Measurements from ENCODE around the gene BDH1.

Gene BDH1

GRCh38 chr3:197510642-197511018, 45.1 kb downstream of the BDH1 start:
- H3F3A ChIP-seq (ENCODE audit: insufficient read depth) = no peaks in the 10 kb centered on the region
- no peaks in the 10 kb centered on the region for H3K79me2 ChIP-seq (ENCODE audit: insufficient read depth, low read length)
- no peaks in the 10 kb centered on the region for H3K27me3 ChIP-seq (ENCODE audit: low read length)
- H3K9ac ChIP-seq (ENCODE audit: low read length) = no peak overlapping the region
- no peak overlapping the region for H3K4me3 ChIP-seq (ENCODE audit: insufficient read depth, low read length, poor library complexity, severe bottlenecking)
- no peak overlapping the region for H3K4me2 ChIP-seq (ENCODE audit: low read depth, low read length, poor library complexity, severe bottlenecking)
- no peak overlapping the region for H3K27ac ChIP-seq (ENCODE audit: low read depth, low read length)
- H3K9me3 ChIP-seq (ENCODE audit: insufficient read depth, low read length) = no peaks in the 10 kb centered on the region
- no peak overlapping the region for H2AFZ ChIP-seq (ENCODE audit: low read depth, low read length, severe bottlenecking)
- no peak for TF ChIP-seq CTCF (IDR thresholded peaks at IDR 0.05; ENCODE audit: insufficient read depth, low read length, poor library complexity, severe bottlenecking)
- TF ChIP-seq EZH2phosphoT487 (conservative IDR thresholded peaks at IDR 0.05; ENCODE audit: low read length) = no peak
- H4K20me1 ChIP-seq (ENCODE audit: low read depth, low read length) = no peaks in the 10 kb centered on the region
- H3K36me3 ChIP-seq (ENCODE audit: low read length) = no peaks in the 10 kb centered on the region
- H3K9me2 ChIP-seq (replicated peaks; ENCODE audit: insufficient read depth, low read length) = no peaks in the 10 kb centered on the region

- Histone ChIP-seq H3K27me3 (ENCODE audit: low read length) (no peaks in the 10 kb centered on the region), H3K27ac (ENCODE audit: low read depth, low read length) (no peak overlapping the region), H3F3A (ENCODE audit: insufficient read depth) (no peaks in the 10 kb centered on the region), H3K4me3 (ENCODE audit: insufficient read depth, low read length, poor library complexity, severe bottlenecking) (no peak overlapping the region), H3K9me3 (ENCODE audit: insufficient read depth, low read length) (no peaks in the 10 kb centered on the region), H4K20me1 (ENCODE audit: low read depth, low read length) (no peaks in the 10 kb centered on the region), H3K9me2 (replicated peaks; ENCODE audit: insufficient read depth, low read length) (no peaks in the 10 kb centered on the region), H3K36me3 (ENCODE audit: low read length) (no peaks in the 10 kb centered on the region), H3K79me2 (ENCODE audit: insufficient read depth, low read length) (no peaks in the 10 kb centered on the region), H3K4me2 (ENCODE audit: low read depth, low read length, poor library complexity, severe bottlenecking) (no peak overlapping the region), H3K9ac (ENCODE audit: low read length) (no peak overlapping the region), H2AFZ (ENCODE audit: low read depth, low read length, severe bottlenecking) (no peak overlapping the region)
- TF ChIP-seq EZH2phosphoT487 (conservative IDR thresholded peaks at IDR 0.05; ENCODE audit: low read length) = no peak
- TF ChIP-seq CTCF (IDR thresholded peaks at IDR 0.05; ENCODE audit: insufficient read depth, low read length, poor library complexity, severe bottlenecking) = no peak
These were observed 46.6 kb downstream of the BDH1 start for GRCh38 chr3:197508924-197509775.

- H3K79me2 ChIP-seq (ENCODE audit: insufficient read depth, low read length) = no peaks in the 10 kb centered on the region
- no peak overlapping the region for H3K27ac ChIP-seq (ENCODE audit: low read depth, low read length)
- no peak for TF ChIP-seq EZH2phosphoT487 (conservative IDR thresholded peaks at IDR 0.05; ENCODE audit: low read length)
- no peak for TF ChIP-seq CTCF (IDR thresholded peaks at IDR 0.05; ENCODE audit: insufficient read depth, low read length, poor library complexity, severe bottlenecking)
- no peak overlapping the region for H2AFZ ChIP-seq (ENCODE audit: low read depth, low read length, severe bottlenecking)
- H3K27me3 ChIP-seq (ENCODE audit: low read length) = no peaks in the 10 kb centered on the region
- no peaks in the 10 kb centered on the region for H4K20me1 ChIP-seq (ENCODE audit: low read depth, low read length)
- no peaks in the 10 kb centered on the region for H3K9me2 ChIP-seq (replicated peaks; ENCODE audit: insufficient read depth, low read length)
- H3K9ac ChIP-seq (ENCODE audit: low read length) = no peak overlapping the region
- H3K9me3 ChIP-seq (ENCODE audit: insufficient read depth, low read length) = no peaks in the 10 kb centered on the region
- H3K36me3 ChIP-seq (ENCODE audit: low read length) = no peaks in the 10 kb centered on the region
- no peak overlapping the region for H3K4me3 ChIP-seq (ENCODE audit: insufficient read depth, low read length, poor library complexity, severe bottlenecking)
- H3K4me2 ChIP-seq (ENCODE audit: low read depth, low read length, poor library complexity, severe bottlenecking) = no peak overlapping the region
- H3F3A ChIP-seq (ENCODE audit: insufficient read depth) = no peaks in the 10 kb centered on the region
These were observed 47.3 kb downstream of the BDH1 start for GRCh38 chr3:197508461-197508860.

Data from SU-DHL-6 (cell line).